Type B pancreatic cell (in vitro differentiated cells): ENCODE data around the gene TMEM176B. TPM values are rescaled to one million over a fixed set of nuclear protein-coding genes. Genes with fewer than 3 reads are reported as not detected.

Experiments used
- DNase-seq: peaks from one replicate; pipeline ENCODE4 v3.0.0; 2021; ENCODE audit warnings: mixed read lengths; ENCODE audit not compliant: unreplicated experiment; ENCODE audit errors: extremely low spot score
- H3K27ac Mint-ChIP-seq: 2 replicates; pipeline ENCODE4 v1.8.0; 2021; ENCODE audit warnings: mild to moderate bottlenecking, mixed read lengths
- H3K27me3 Mint-ChIP-seq: 2 replicates; pipeline ENCODE4 v1.8.0; 2021; ENCODE audit warnings: mixed read lengths
- H3K36me3 Mint-ChIP-seq: 2 replicates; pipeline ENCODE4 v1.8.0; 2021; ENCODE audit warnings: mixed read lengths
- H3K4me1 Mint-ChIP-seq: one replicate; pipeline ENCODE4 v1.8.0; 2021; ENCODE audit warnings: mixed read lengths; ENCODE audit not compliant: unreplicated experiment
- H3K4me3 Mint-ChIP-seq: 2 replicates; pipeline ENCODE4 v1.8.0; 2021; ENCODE audit warnings: mild to moderate bottlenecking, mixed read lengths
- H3K9me3 Mint-ChIP-seq: 2 replicates; pipeline ENCODE4 v1.8.0; 2021; ENCODE audit warnings: mixed read lengths
- total RNA-seq: library from RNA; stranded (reverse); gene quantifications from 2 replicates; pipeline ENCODE4 v1.2.1, GENCODE V29; 2021; ENCODE audit warnings: low replicate concordance
- TF ChIP-seq, protein P1 (sequence below): fragments of 200-600 bp; sonication (generic); conservative IDR thresholded peaks from 2 replicates; pipeline ENCODE4 v1.5.0; 2021; ENCODE audit warnings: antibody characterized with exemption, mild to moderate bottlenecking

Gene TMEM176B
- total RNA-seq, 1 donor from 2014 or later: 72.9 TPM

DNA sequence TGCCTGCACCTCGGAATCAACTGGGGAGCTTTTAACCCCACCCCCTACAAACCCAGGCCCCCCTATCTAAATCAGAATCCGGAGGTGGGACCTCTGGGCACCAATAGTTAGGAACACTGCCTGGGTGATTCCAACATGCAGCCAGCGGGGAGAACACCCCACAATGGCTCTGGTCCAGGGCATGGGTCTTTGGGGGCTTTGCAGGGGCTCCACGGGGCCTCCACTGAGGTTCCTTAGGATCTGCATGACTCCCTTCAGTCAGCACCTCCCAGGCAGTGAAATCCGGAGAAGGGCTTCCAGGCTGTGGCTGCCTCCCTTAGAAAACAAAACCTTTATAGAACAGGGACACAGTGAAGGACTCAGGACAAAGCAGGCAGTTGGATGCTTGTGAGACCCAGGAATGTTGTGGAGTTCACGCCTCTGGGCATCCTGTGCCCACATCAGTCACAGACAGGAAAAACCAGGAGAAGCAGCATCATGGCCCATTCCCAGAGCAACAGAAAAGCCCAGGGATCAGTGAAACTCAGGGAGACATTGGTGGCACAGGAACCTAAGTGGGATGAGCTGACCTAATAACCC is 35.6 kb upstream of the TMEM176B start:
- no peak overlapping the region for H3K27ac Mint-ChIP-seq
- peaks cover 3% of the 10 kb centered on the region for H3K4me1 Mint-ChIP-seq
- peaks cover 3% of the 10 kb centered on the region for H3K27me3 Mint-ChIP-seq
- H3K4me3 Mint-ChIP-seq: no peak overlapping the region
- no peaks in the 10 kb centered on the region for H3K9me3 Mint-ChIP-seq
- no peaks in the 10 kb centered on the region for H3K36me3 Mint-ChIP-seq
- no peak for DNase-seq
- TF ChIP-seq, protein P1, sequence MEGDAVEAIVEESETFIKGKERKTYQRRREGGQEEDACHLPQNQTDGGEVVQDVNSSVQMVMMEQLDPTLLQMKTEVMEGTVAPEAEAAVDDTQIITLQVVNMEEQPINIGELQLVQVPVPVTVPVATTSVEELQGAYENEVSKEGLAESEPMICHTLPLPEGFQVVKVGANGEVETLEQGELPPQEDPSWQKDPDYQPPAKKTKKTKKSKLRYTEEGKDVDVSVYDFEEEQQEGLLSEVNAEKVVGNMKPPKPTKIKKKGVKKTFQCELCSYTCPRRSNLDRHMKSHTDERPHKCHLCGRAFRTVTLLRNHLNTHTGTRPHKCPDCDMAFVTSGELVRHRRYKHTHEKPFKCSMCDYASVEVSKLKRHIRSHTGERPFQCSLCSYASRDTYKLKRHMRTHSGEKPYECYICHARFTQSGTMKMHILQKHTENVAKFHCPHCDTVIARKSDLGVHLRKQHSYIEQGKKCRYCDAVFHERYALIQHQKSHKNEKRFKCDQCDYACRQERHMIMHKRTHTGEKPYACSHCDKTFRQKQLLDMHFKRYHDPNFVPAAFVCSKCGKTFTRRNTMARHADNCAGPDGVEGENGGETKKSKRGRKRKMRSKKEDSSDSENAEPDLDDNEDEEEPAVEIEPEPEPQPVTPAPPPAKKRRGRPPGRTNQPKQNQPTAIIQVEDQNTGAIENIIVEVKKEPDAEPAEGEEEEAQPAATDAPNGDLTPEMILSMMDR: no peak

GRCh38 chr7:150835019-150835418 is 34.9 kb upstream of the TMEM176B start:
- TF ChIP-seq, protein P1: no peak
- Mint-ChIP-seq H3K4me3 (no peak overlapping the region), H3K4me1 (peaks cover 8% of the 10 kb centered on the region), H3K9me3 (no peaks in the 10 kb centered on the region), H3K36me3 (no peaks in the 10 kb centered on the region), H3K27me3 (peaks cover 3% of the 10 kb centered on the region), H3K27ac (no peak overlapping the region)
- no peak for DNase-seq

DNA sequence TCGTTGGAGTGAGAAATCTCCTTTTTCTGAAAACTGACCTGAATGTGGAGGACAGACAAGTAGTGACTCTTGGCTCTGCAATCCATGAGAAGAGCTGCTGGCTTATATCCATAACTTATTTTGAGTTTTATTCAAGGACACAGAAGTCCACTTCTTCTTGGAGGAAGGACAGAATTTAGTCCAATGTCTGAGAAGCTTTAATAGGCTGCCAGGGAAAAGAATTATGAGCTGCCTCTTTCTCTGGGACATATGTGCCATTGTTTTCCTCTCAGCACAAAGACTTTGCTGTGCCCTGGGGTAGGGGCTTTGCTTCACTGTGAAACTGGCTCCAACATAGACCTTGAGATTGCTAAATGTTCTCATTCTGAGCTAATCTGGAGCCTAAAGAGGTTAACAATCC is 31.7 kb upstream of the TMEM176B start:
- peaks cover 9% of the 10 kb centered on the region for H3K27me3 Mint-ChIP-seq
- no peaks in the 10 kb centered on the region for H3K36me3 Mint-ChIP-seq
- H3K4me1 Mint-ChIP-seq: peaks cover 8% of the 10 kb centered on the region
- H3K27ac Mint-ChIP-seq: no peak overlapping the region
- TF ChIP-seq, protein P1: no peak
- no peak for DNase-seq
- no peak overlapping the region for H3K4me3 Mint-ChIP-seq
- H3K9me3 Mint-ChIP-seq: no peaks in the 10 kb centered on the region

DNA sequence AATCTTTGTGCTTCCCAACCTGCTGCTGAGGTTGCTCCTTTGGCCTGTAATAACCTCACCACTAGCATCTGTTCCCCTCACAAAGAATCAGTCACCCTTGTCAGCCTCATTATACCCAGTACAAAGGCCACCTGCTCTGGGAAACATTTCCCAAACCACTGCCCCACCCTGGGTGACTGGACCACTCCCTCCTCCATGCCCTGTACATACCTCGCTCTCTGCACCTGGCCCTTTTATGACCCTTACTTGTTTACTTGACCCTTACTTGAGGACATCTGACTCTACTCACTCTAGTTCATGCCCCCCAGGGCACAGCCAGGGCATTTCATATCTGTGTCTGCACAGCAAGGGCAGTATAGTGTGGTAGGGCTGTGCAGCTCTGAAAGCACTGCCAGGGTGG is 30.8 kb upstream of the TMEM176B start:
- Mint-ChIP-seq H3K4me3 (no peak overlapping the region), H3K4me1 (peaks cover 8% of the 10 kb centered on the region), H3K9me3 (no peaks in the 10 kb centered on the region), H3K36me3 (no peaks in the 10 kb centered on the region), H3K27me3 (peaks cover 12% of the 10 kb centered on the region), H3K27ac (peak overlapping the region; percentile 65)
- TF ChIP-seq, protein P1: no peak
- no peak for DNase-seq

GRCh38 chr7:150829426-150829825 is 29.3 kb upstream of the TMEM176B start:
- Mint-ChIP-seq H3K4me3 (no peak overlapping the region), H3K4me1 (peaks cover 8% of the 10 kb centered on the region), H3K27me3 (peaks cover 12% of the 10 kb centered on the region), H3K9me3 (no peaks in the 10 kb centered on the region), H3K36me3 (no peaks in the 10 kb centered on the region), H3K27ac (no peak overlapping the region)
- TF ChIP-seq, protein P1: no peak
- DNase-seq: no peak

- Mint-ChIP-seq H3K9me3 (no peaks in the 10 kb centered on the region), H3K27ac (no peak overlapping the region), H3K4me3 (no peak overlapping the region), H3K4me1 (peaks cover 8% of the 10 kb centered on the region), H3K36me3 (no peaks in the 10 kb centered on the region), H3K27me3 (peaks cover 12% of the 10 kb centered on the region)
- DNase-seq: no peak
- TF ChIP-seq, protein P1: no peak
These were observed 28.2 kb upstream of the TMEM176B start for GRCh38 chr7:150828384-150828783.
